IgD-negative memory B cell (primary cell): ENCODE results near the gene NAV2. TPM values are rescaled to one million over a fixed set of nuclear protein-coding genes. Genes with fewer than 3 reads are reported as not detected.
A peak's percentile ranks its signal among the peaks of the same experiment; 100 is the strongest.

ENCODE experiments used
- H3K27ac Mint-ChIP-seq, 3 donors: one replicate each; pipeline ENCODE4 v1.8.0; 2020 to 2022; ENCODE audit warnings: mild to moderate bottlenecking in 3 of 3, mixed read lengths in 3 of 3, moderate library complexity in 1 of 3
- H3K27me3 Mint-ChIP-seq: one replicate; pipeline ENCODE4 v1.8.0; 2021; ENCODE audit warnings: mixed read lengths
- H3K36me3 Mint-ChIP-seq: one replicate; pipeline ENCODE4 v1.8.0; 2020; ENCODE audit warnings: mild to moderate bottlenecking, mixed read lengths
- H3K4me1 Mint-ChIP-seq, 3 donors: one replicate each; pipeline ENCODE4 v1.8.0; 2020 to 2022; ENCODE audit warnings: mixed read lengths in 3 of 3, mild to moderate bottlenecking in 1 of 3
- H3K4me3 Mint-ChIP-seq, 4 donors: one replicate each; pipeline ENCODE4 v1.8.0; 2020 to 2022; ENCODE audit warnings: mild to moderate bottlenecking in 4 of 4, mixed read lengths in 4 of 4, moderate library complexity in 3 of 4
- H3K9me3 Mint-ChIP-seq, 3 donors: one replicate each; pipeline ENCODE4 v1.8.0; 2020 to 2021; ENCODE audit warnings: mixed read lengths in 3 of 3, mild to moderate bottlenecking in 1 of 3
- polyA plus RNA-seq: library from polyadenylated mRNA; unstranded; fragments of 300-500 nt; fragmentation: Illumina TruSeq; gene quantifications from one replicate; pipeline ENCODE4 v1.2.3, GENCODE V29; 2021

NAV2 gene
- polyA plus RNA-seq, 1 donor from 2014 or later = 0.19 TPM

GRCh38 chr11:19818619-19819018 lies 106.0 kb downstream of the NAV2 start:
- no peak overlapping the region for H3K27ac Mint-ChIP-seq
- H3K9me3 Mint-ChIP-seq = no peaks in the 10 kb centered on the region
- H3K4me3 Mint-ChIP-seq = no peak overlapping the region
- no peaks in the 10 kb centered on the region for H3K36me3 Mint-ChIP-seq
- peaks cover 5% of the 10 kb centered on the region for H3K27me3 Mint-ChIP-seq
- H3K4me1 Mint-ChIP-seq = peaks cover 0 to 11% (median 0%) of the 10 kb centered on the region in 3 donors

- Mint-ChIP-seq H3K27me3 (peaks cover 5% of the 10 kb centered on the region), H3K36me3 (no peaks in the 10 kb centered on the region), H3K4me1 (peaks cover 0 to 11% (median 0%) of the 10 kb centered on the region in 3 donors), H3K4me3 (no peak overlapping the region), H3K9me3 (no peaks in the 10 kb centered on the region), H3K27ac (peak overlapping the region in 1 of 3 donors; percentile 43)
These were observed 106.5 kb downstream of the NAV2 start for GRCh38 chr11:19819148-19819547.

GRCh38 chr11:19820100-19820499 lies 107.5 kb downstream of the NAV2 start:
- Mint-ChIP-seq H3K9me3 (no peaks in the 10 kb centered on the region), H3K27ac (no peak overlapping the region), H3K4me3 (no peak overlapping the region), H3K4me1 (peaks cover 0 to 11% (median 0%) of the 10 kb centered on the region in 3 donors), H3K27me3 (peaks cover 5% of the 10 kb centered on the region), H3K36me3 (no peaks in the 10 kb centered on the region)

GRCh38 chr11:19821412-19821875 lies 108.8 kb downstream of the NAV2 start:
- Mint-ChIP-seq H3K27me3 (peaks cover 2% of the 10 kb centered on the region), H3K4me3 (no peak overlapping the region)

GRCh38 chr11:19821993-19822392 lies 109.4 kb downstream of the NAV2 start:
- peaks cover 1% of the 10 kb centered on the region for H3K36me3 Mint-ChIP-seq
- peaks cover 0 to 9% (median 0%) of the 10 kb centered on the region in 3 donors for H3K4me1 Mint-ChIP-seq
- H3K9me3 Mint-ChIP-seq = no peaks in the 10 kb centered on the region
- H3K27me3 Mint-ChIP-seq = peaks cover 1% of the 10 kb centered on the region
- no peak overlapping the region for H3K27ac Mint-ChIP-seq
- no peak overlapping the region for H3K4me3 Mint-ChIP-seq

More at GRCh38 chr11:19821412-19821875, 108.8 kb downstream of the NAV2 start:
- Mint-ChIP-seq H3K27ac (no peak overlapping the region), H3K9me3 (no peaks in the 10 kb centered on the region), H3K4me1 (peaks cover 0 to 9% (median 0%) of the 10 kb centered on the region in 3 donors), H3K36me3 (no peaks in the 10 kb centered on the region)

- Mint-ChIP-seq H3K36me3 (peaks cover 1% of the 10 kb centered on the region), H3K9me3 (no peaks in the 10 kb centered on the region), H3K27ac (no peak overlapping the region), H3K4me3 (no peak overlapping the region), H3K27me3 (peaks cover 1% of the 10 kb centered on the region), H3K4me1 (peaks cover 0 to 9% (median 0%) of the 10 kb centered on the region in 3 donors)
These were observed 109.9 kb downstream of the NAV2 start for GRCh38 chr11:19822531-19822930.

GRCh38 chr11:19826606-19827005 lies 114.0 kb downstream of the NAV2 start:
- H3K4me1 Mint-ChIP-seq = no peaks in the 10 kb centered on the region
- no peaks in the 10 kb centered on the region for H3K9me3 Mint-ChIP-seq
- no peak overlapping the region for H3K27ac Mint-ChIP-seq
- no peak overlapping the region for H3K4me3 Mint-ChIP-seq
- peaks cover 1% of the 10 kb centered on the region for H3K36me3 Mint-ChIP-seq
- H3K27me3 Mint-ChIP-seq = no peaks in the 10 kb centered on the region

- H3K36me3 Mint-ChIP-seq = peaks cover 1% of the 10 kb centered on the region
- no peaks in the 10 kb centered on the region for H3K9me3 Mint-ChIP-seq
- H3K4me1 Mint-ChIP-seq = no peaks in the 10 kb centered on the region
- H3K27ac Mint-ChIP-seq = no peak overlapping the region
- no peak overlapping the region for H3K4me3 Mint-ChIP-seq
- H3K27me3 Mint-ChIP-seq = no peaks in the 10 kb centered on the region
These were observed 114.9 kb downstream of the NAV2 start for GRCh38 chr11:19827399-19828135.

- H3K4me1 Mint-ChIP-seq = no peaks in the 10 kb centered on the region
- no peaks in the 10 kb centered on the region for H3K27me3 Mint-ChIP-seq
- H3K9me3 Mint-ChIP-seq = peaks cover 0 to 2% (median 0%) of the 10 kb centered on the region in 3 donors
- peak overlapping the region in 1 of 3 donors; percentile 7 for H3K27ac Mint-ChIP-seq
- H3K36me3 Mint-ChIP-seq = peaks cover 1% of the 10 kb centered on the region
- peak overlapping the region in 2 of 4 donors; percentile 44 to 79 for H3K4me3 Mint-ChIP-seq
These were observed 115.9 kb downstream of the NAV2 start for GRCh38 chr11:19828382-19829108.

- peak overlapping the region in 1 of 3 donors; percentile 28 for H3K27ac Mint-ChIP-seq
- peaks cover 0 to 2% (median 0%) of the 10 kb centered on the region in 3 donors for H3K9me3 Mint-ChIP-seq
- H3K27me3 Mint-ChIP-seq = no peaks in the 10 kb centered on the region
- peaks cover 1% of the 10 kb centered on the region for H3K36me3 Mint-ChIP-seq
- no peaks in the 10 kb centered on the region for H3K4me1 Mint-ChIP-seq
- H3K4me3 Mint-ChIP-seq = no peak overlapping the region
These were observed 116.6 kb downstream of the NAV2 start for GRCh38 chr11:19829109-19829837.

- peaks cover 0 to 3% (median 2%) of the 10 kb centered on the region in 3 donors for H3K9me3 Mint-ChIP-seq
- H3K36me3 Mint-ChIP-seq = peaks cover 1% of the 10 kb centered on the region
- H3K4me1 Mint-ChIP-seq = no peaks in the 10 kb centered on the region
- no peaks in the 10 kb centered on the region for H3K27me3 Mint-ChIP-seq
- no peak overlapping the region for H3K27ac Mint-ChIP-seq
- no peak overlapping the region for H3K4me3 Mint-ChIP-seq
These were observed 119.6 kb downstream of the NAV2 start for GRCh38 chr11:19832086-19832750.

- Mint-ChIP-seq H3K4me3 (no peak overlapping the region), H3K9me3 (peaks cover 0 to 3% (median 2%) of the 10 kb centered on the region in 3 donors), H3K4me1 (no peaks in the 10 kb centered on the region), H3K27ac (peak overlapping the region in 1 of 3 donors; percentile 36), H3K27me3 (no peaks in the 10 kb centered on the region), H3K36me3 (peaks cover 1% of the 10 kb centered on the region)
These were observed 120.3 kb downstream of the NAV2 start for GRCh38 chr11:19832901-19833300.

GRCh38 chr11:19834771-19835170 lies 122.1 kb downstream of the NAV2 start:
- peaks cover 1% of the 10 kb centered on the region for H3K36me3 Mint-ChIP-seq
- H3K27ac Mint-ChIP-seq = no peak overlapping the region
- peaks cover 0 to 3% (median 2%) of the 10 kb centered on the region in 3 donors for H3K9me3 Mint-ChIP-seq
- no peaks in the 10 kb centered on the region for H3K4me1 Mint-ChIP-seq
- H3K27me3 Mint-ChIP-seq = no peaks in the 10 kb centered on the region
- H3K4me3 Mint-ChIP-seq = no peak overlapping the region

- Mint-ChIP-seq H3K4me1 (no peaks in the 10 kb centered on the region), H3K4me3 (no peak overlapping the region), H3K36me3 (peaks cover 1% of the 10 kb centered on the region), H3K27ac (no peak overlapping the region), H3K9me3 (peaks cover 0 to 3% (median 2%) of the 10 kb centered on the region in 3 donors), H3K27me3 (no peaks in the 10 kb centered on the region)
These were observed 124.0 kb downstream of the NAV2 start for GRCh38 chr11:19836666-19837065.
